K562 (cell line): ENCODE results near the gene RIPPLY3. TPM values are rescaled to one million over a fixed set of nuclear protein-coding genes. Genes with fewer than 3 reads are reported as not detected.

Experiments
- ATAC-seq: fragments of 200-7000 bp; cut with Tn5 transposase; 3 replicates; pipeline ENCODE4 v1.9.1; 2020; ENCODE audit warnings: moderate library complexity
- BruUV-seq: library from RNA; stranded (reverse); fragments of 400-500 nt; replicated peaks from 2 replicates; lab custom pipeline; 2021; lab: Mats Ljungman, UMichigan
- CTCF ChIA-PET: fragments of 300-600 bp; formaldehyde crosslinking; extraction: SDS; loops from one replicate; lab custom pipeline; 2021; ENCODE audit warnings: low intra/inter-chr PET ratio; lab: Yijun Ruan, JAX
- POLR2A ChIA-PET: fragments of 300-600, 350-650 bp; sonication (Branson Sonifier 250); formaldehyde crosslinking; extraction: SDS; loops from one replicate; lab custom pipeline; 2021; ENCODE audit warnings: antibody characterized with exemption, inconsistent platforms; lab: Yijun Ruan, JAX
- DNase-seq, 4 experiments: peaks; one replicate each; pipeline versions ENCODE4 v3.0.0 to v3.0.0-alpha.2; 2011 to 2018; ENCODE audit warnings: low spot score in 3 of 4, mixed read lengths in 3 of 4; ENCODE audit errors: extremely low read depth in 1 of 4
- FAIRE-seq: peaks from 2 replicates; lab custom pipeline; 2011; peaks lifted over from hg19 to GRCh38; lab: Jason Lieb, UNC
- H2AFZ ChIP-seq: 2 replicates; pipeline ENCODE4 v1.6.0; 2011; ENCODE audit warnings: low read depth, low read length, control low read depth, inconsistent platforms
- H3K27ac ChIP-seq: fragments of 200-600 bp; 3 replicates; pipeline ENCODE4 v1.8.0; 2011; ENCODE audit warnings: low read depth, mild to moderate bottlenecking, control low read depth, inconsistent platforms, low read length, moderate library complexity, mixed read lengths; ENCODE audit errors: extremely low read depth
- H3K27me3 ChIP-seq, 2 experiments: fragments of 300-600 bp in 1 of 2; 2 replicates in 1 of 2; 3 replicates in 1 of 2; pipeline versions ENCODE4 v1.6.0 to v1.8.0; 2011; ENCODE audit warnings: inconsistent platforms in 2 of 2, low read length in 2 of 2, mild to moderate bottlenecking in 1 of 2, mixed read lengths in 1 of 2, moderate library complexity in 1 of 2; ENCODE audit not compliant: control insufficient read depth in 2 of 2, insufficient read depth in 2 of 2
- H3K36me3 ChIP-seq: fragments of 300-600 bp; 3 replicates; pipeline ENCODE4 v1.8.0; 2011; ENCODE audit warnings: mild to moderate bottlenecking, low read length, inconsistent platforms; ENCODE audit not compliant: control insufficient read depth, insufficient read depth
- H3K4me1 ChIP-seq, 2 experiments: fragments of 200-600 bp in 1 of 2; replicated peaks in 1 of 2; 2 replicates in 1 of 2; 3 replicates in 1 of 2; pipeline versions ENCODE4 v1.5.1 to v1.8.0; 2011; ENCODE audit warnings: inconsistent platforms in 2 of 2, low read length in 2 of 2, mild to moderate bottlenecking in 1 of 2, mixed read lengths in 1 of 2, moderate library complexity in 1 of 2; ENCODE audit not compliant: control insufficient read depth in 2 of 2, insufficient read depth in 2 of 2
- H3K4me2 ChIP-seq: 2 replicates; pipeline ENCODE4 v1.6.1; 2011; ENCODE audit warnings: low read length, control low read depth, inconsistent platforms, mixed read lengths; ENCODE audit not compliant: insufficient read depth
- H3K4me3 ChIP-seq: fragments of 200-600 bp; sonication (generic), shearing (Covaris generic); 2 replicates; pipeline ENCODE4 v1.5.1; 2016; ENCODE audit warnings: control low read depth, inconsistent platforms
- H3K79me2 ChIP-seq: fragments of 200-600 bp; 3 replicates; pipeline ENCODE4 v1.8.0; 2011; ENCODE audit warnings: low read length, inconsistent platforms; ENCODE audit not compliant: control insufficient read depth, insufficient read depth
- H3K9ac ChIP-seq, 2 experiments: 2 replicates each; pipeline versions ENCODE4 v1.6.0 to v1.6.1; 2011; ENCODE audit warnings: low read depth in 2 of 2, low read length in 2 of 2, control low read depth in 1 of 2, inconsistent platforms in 1 of 2, mild to moderate bottlenecking in 1 of 2, mixed read lengths in 1 of 2; ENCODE audit not compliant: insufficient read depth in 1 of 2
- H3K9me1 ChIP-seq: one replicate; pipeline ENCODE4 v1.6.0; 2011; ENCODE audit warnings: inconsistent platforms, mild to moderate bottlenecking, low read length, moderate library complexity; ENCODE audit not compliant: control insufficient read depth, insufficient read depth
- H3K9me3 ChIP-seq: replicated peaks from 2 replicates; pipeline ENCODE4 v1.5.1; 2011; ENCODE audit warnings: low read depth, low read length, inconsistent platforms; ENCODE audit not compliant: control insufficient read depth, insufficient read depth
- H4K20me1 ChIP-seq: replicated peaks from 2 replicates; pipeline ENCODE4 v1.6.1; 2011; ENCODE audit warnings: low read length, inconsistent platforms, mixed read lengths; ENCODE audit not compliant: control insufficient read depth, insufficient read depth
- DIDO1 ChIP-seq: fragments of 450-650 bp; IDR thresholded peaks from 2 replicates; pipeline ENCODE4 v1.6.1; 2016; ENCODE audit warnings: low read depth, missing biosample characterization, missing genetic modification characterization
- E2F1 ChIP-seq: sonication (generic); formaldehyde crosslinking; IDR thresholded peaks from 2 replicates; pipeline ENCODE4 v1.8.1; 2023; ENCODE audit warnings: mild to moderate bottlenecking, missing genetic modification reagents, moderate library complexity
- HMBOX1 ChIP-seq: sonication (generic); IDR thresholded peaks from 2 replicates; pipeline ENCODE4 v1.6.1; 2016
- HOMEZ ChIP-seq: fragments of 250-450 bp; sonication (Bioruptor Pico); IDR thresholded peaks from 2 replicates; pipeline ENCODE4 v1.4.0; 2020; ENCODE audit warnings: mild to moderate bottlenecking, moderate library complexity
- L3MBTL2 ChIP-seq: fragments of 450-650 bp; IDR thresholded peaks from 2 replicates; pipeline ENCODE4 v1.6.1; 2016; ENCODE audit warnings: mild to moderate bottlenecking, moderate library complexity
- MEIS2 ChIP-seq: fragments of 450-650 bp; IDR thresholded peaks from 2 replicates; pipeline ENCODE4 v1.6.1; 2014; ENCODE audit warnings: mild to moderate bottlenecking; ENCODE audit not compliant: partially characterized antibody
- NFATC3 ChIP-seq: fragments of 450-650 bp; IDR thresholded peaks from 2 replicates; pipeline ENCODE4 v1.6.1; 2017; ENCODE audit warnings: mild to moderate bottlenecking
- NR0B1 ChIP-seq: fragments of 450-650 bp; IDR thresholded peaks from one replicate; pipeline ENCODE4 v1.6.1; 2018; ENCODE audit warnings: mild to moderate bottlenecking, moderate library complexity; ENCODE audit not compliant: partially characterized antibody
- SAP30 ChIP-seq: fragments of 200-600 bp; sonication (generic); IDR thresholded peaks from 2 replicates; pipeline ENCODE4 v1.6.1; 2012; ENCODE audit warnings: borderline replicate concordance, low read depth, mild to moderate bottlenecking, moderate library complexity, low read length, control low read depth, inconsistent platforms; ENCODE audit not compliant: insufficient read depth, poor library complexity, severe bottlenecking
- ZBTB12 ChIP-seq: fragments of 250-450 bp; sonication (Bioruptor Pico); IDR thresholded peaks from 2 replicates; pipeline ENCODE4 v1.4.0; 2020
- ZFP91 ChIP-seq: sonication (generic); formaldehyde crosslinking; IDR thresholded peaks from 2 replicates; pipeline ENCODE4 v1.8.0; 2022; ENCODE audit warnings: mild to moderate bottlenecking, missing genetic modification reagents
- ZNF121 ChIP-seq: sonication (generic); formaldehyde crosslinking; conservative IDR thresholded peaks from 2 replicates; pipeline ENCODE4 v1.8.0; 2022; ENCODE audit warnings: missing genetic modification reagents
- WGBS: fragments of 100-300 bp; shearing (Covaris generic); methylation state at CpG from one replicate; pipeline ENCODE4 v1.1.6; 2016; ENCODE audit warnings: low coverage, mixed read lengths; ENCODE audit not compliant: insufficient coverage; ENCODE audit errors: missing lambda C conversion rate; 5-methylcytosine and 5-hydroxymethylcytosine counted together
- in situ Hi-C: fragments of 300-500 bp; cut with MboI; formaldehyde crosslinking; loops from 4 replicates; pipeline ENCODE4 v1.15.0; 2018; ENCODE audit warnings: inconsistent platforms, mixed read lengths
- intact Hi-C: fragments of 100-400 bp; cut with micrococcal nuclease; formaldehyde crosslinking; loops from 2 replicates; pipeline ENCODE4 v1.14.2; 2022
- polyA plus RNA-seq, 8 experiments: library from polyadenylated mRNA; depleted of rRNA in 4 of 8; stranded (reverse) in 5 of 8; unstranded in 3 of 8; fragments of >200 nt; fragmentation: Nextera tagmentation in 2 of 8; fragmentation: Illumina TruSeq in 1 of 8; extraction: Ambion mirVana in 2 of 8; extraction: Trizol in 1 of 8; gene quantifications; 2 replicates each; pipeline versions ENCODE4 v1.2.1 to v1.2.3, GENCODE V29; 2011 to 2014; ENCODE audit warnings: inconsistent platforms in 1 of 8, missing spikeins in 1 of 8
- total RNA-seq, 7 experiments: library from RNA; depleted of rRNA in 6 of 7; stranded (reverse); fragments of >200 nt in 6 of 7; fragmentation: Illumina TruSeq in 2 of 7; extraction: Trizol in 2 of 7; gene quantifications; 2 replicates each; pipeline versions ENCODE4 v1.2.1 to v1.2.3, GENCODE V29; 2011 to 2021; ENCODE audit warnings: low replicate concordance in 1 of 7

Gene RIPPLY3
- total and polyA plus RNA-seq, 9 of the 15 experiments (the other 6 are each of a cell fraction or from before 2014, with no cell fraction given): not detected

GRCh38 chr21:36962098-36962780, 44.3 kb upstream of the RIPPLY3 start:
- Histone ChIP-seq H2AFZ (no peak overlapping the region), H3K79me2 (peaks cover 27% of the 10 kb centered on the region), H3K9me3 (no peaks in the 10 kb centered on the region), H3K27ac (0 out of 3 replicates have a peak overlapping the region, but pooled peaks have one; percentile 1), H3K9ac (peak overlapping the region in 1 of 2 experiments; percentile 38; a peak in 1 of 4 replicates), H3K9me1 (no peaks in the 10 kb centered on the region), H3K4me1 (peaks cover 30 to 33% of the 10 kb centered on the region in 2 experiments), H3K4me2 (no peak overlapping the region), H3K4me3 (no peak overlapping the region), H3K27me3 (no peaks in the 10 kb centered on the region), H4K20me1 (no peaks in the 10 kb centered on the region), H3K36me3 (peaks cover 12% of the 10 kb centered on the region)
- ChIA-PET POLR2A (interaction anchor here (0.5 to 1.4 kb wide), 6 partner anchors 17 to 602 kb away, joined by 3 to 4 read pairs (median 3); no protein-coding TSS in a partner anchor), CTCF (no interaction called here)
- peak in 1 of 4 experiments; percentile 33 for DNase-seq
- BruUV-seq: no TSS peak
- no peak for FAIRE-seq
- ATAC-seq: no peak
- in situ Hi-C loops (no loop called here), intact Hi-C loops (loop anchor here (5.0 kb wide), 1 partner anchor 305 kb away; the partner anchor contains the start of gene VPS26C)
- 49% methylated on average over 11 of the region's 11 CpGs for WGBS
- TF ChIP-seq NFATC3 (no peak), HOMEZ (CRISPR knock-in tag) (no peak), ZBTB12 (CRISPR knock-in tag) (no peak), SAP30 (no peak), HMBOX1 (0 out of 2 replicates have a peak, but pooled peaks have one; percentile 25), E2F1 (CRISPR knock-in tag) (no peak), L3MBTL2 (peak; percentile 39; the same call in 1 of the 2 replicates), ZFP91 (no peak), NR0B1 (no peak), DIDO1 (tag) (no peak), ZNF121 (CRISPR knock-in tag) (no peak), MEIS2 (peak; percentile 56)
